Tibial artery (tissue), 4 donors: Measurements from ENCODE around the gene DNAJC10.

ENCODE experiments used
- DNase-seq, 2 donors: peaks; one replicate each; pipeline ENCODE4 v3.0.0-alpha.2; 2019
- H3K27ac ChIP-seq, 2 donors: fragments of 200-600 bp; sonication (generic) in 1 of 2; 1 replicate in 1 of 2; 2 replicates in 1 of 2; pipeline ENCODE4 v1.5.1; 2018 to 2019; ENCODE audit warnings: mild to moderate bottlenecking in 1 of 2
- H3K27me3 ChIP-seq, 2 donors: fragments of 200-600 bp; sonication (generic) in 1 of 2; one replicate each; pipeline versions ENCODE4 v1.5.1 to v1.6.0; 2016 to 2019
- H3K36me3 ChIP-seq, 3 donors: fragments of 200-600 bp; sonication (generic) in 2 of 3; one replicate each; pipeline ENCODE4 v1.5.1; 2016 to 2019; ENCODE audit warnings: mild to moderate bottlenecking in 2 of 3
- H3K4me1 ChIP-seq, 4 donors: fragments of 200-600 bp; sonication (generic) in 2 of 4; 1 replicate in 3 of 4; 2 replicates in 1 of 4; pipeline ENCODE4 v1.5.1; 2016 to 2019
- H3K4me3 ChIP-seq, 2 donors: fragments of 200-600 bp; sonication (generic) in 1 of 2; 1 replicate in 1 of 2; 2 replicates in 1 of 2; pipeline ENCODE4 v1.5.1; 2018 to 2019; ENCODE audit warnings: mild to moderate bottlenecking in 2 of 2
- H3K9me3 ChIP-seq, 3 donors: fragments of 200-600 bp; sonication (generic) in 1 of 3; one replicate each; pipeline ENCODE4 v1.5.1; 2016 to 2019
- CTCF ChIP-seq, 2 experiments: fragments of 200-600 bp in 1 of 2; fragments of 450-650 bp in 1 of 2; IDR thresholded peaks; one replicate each; pipeline ENCODE4 v1.5.1; 2017 to 2019; ENCODE audit warnings: antibody characterized with exemption in 2 of 2, mild to moderate bottlenecking in 1 of 2, moderate library complexity in 1 of 2
- intact Hi-C: fragments of 100-400 bp; cut with DNase I; formaldehyde crosslinking; loops from one replicate; pipeline ENCODE4 v1.15.0; 2023; ENCODE audit warnings: low total_unique reads

DNAJC10 gene

DNA sequence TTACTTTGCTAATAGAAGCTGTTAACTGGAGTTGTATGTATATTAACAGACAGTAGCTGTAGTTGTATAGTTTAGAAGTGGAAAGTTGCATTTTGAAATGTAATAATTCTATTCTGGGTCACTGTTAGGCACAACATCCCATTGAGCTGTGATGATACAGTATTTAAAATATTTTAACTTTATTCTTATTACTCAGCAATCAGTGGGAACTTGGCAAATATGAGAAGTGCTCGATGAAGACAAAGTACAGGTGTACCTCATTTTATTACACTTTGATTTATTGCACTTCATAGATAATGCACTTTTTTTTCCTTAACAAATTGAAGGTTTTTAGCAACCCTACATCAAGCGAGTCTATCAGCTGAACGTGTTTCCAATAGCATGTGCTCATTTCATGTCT lies 8.6 kb downstream of the DNAJC10 start:
- intact Hi-C loops = no loop called here
- H3K27ac ChIP-seq = no peak overlapping the region
- no peak for DNase-seq
- no peak for TF ChIP-seq CTCF (IDR thresholded peaks at IDR 0.05)
- no peaks in the 10 kb centered on the region for H3K9me3 ChIP-seq
- H3K4me3 ChIP-seq = no peak overlapping the region
- H3K4me1 ChIP-seq = peaks cover 0 to 6% (median 0%) of the 10 kb centered on the region in 4 donors
- peaks cover 32 to 59% (median 48%) of the 10 kb centered on the region in 3 donors for H3K36me3 ChIP-seq
- H3K27me3 ChIP-seq = no peaks in the 10 kb centered on the region

GRCh38 chr2:182726473-182726872 lies 10.4 kb downstream of the DNAJC10 start:
- no peak overlapping the region for H3K27ac ChIP-seq
- TF ChIP-seq CTCF (IDR thresholded peaks at IDR 0.05) = no peak
- H3K9me3 ChIP-seq = no peaks in the 10 kb centered on the region
- H3K36me3 ChIP-seq = peaks cover 42 to 52% (median 46%) of the 10 kb centered on the region in 3 donors
- intact Hi-C loops = no loop called here
- H3K4me1 ChIP-seq = peaks cover 0 to 6% (median 0%) of the 10 kb centered on the region in 4 donors
- DNase-seq = no peak
- H3K27me3 ChIP-seq = no peaks in the 10 kb centered on the region
- no peak overlapping the region for H3K4me3 ChIP-seq

DNA sequence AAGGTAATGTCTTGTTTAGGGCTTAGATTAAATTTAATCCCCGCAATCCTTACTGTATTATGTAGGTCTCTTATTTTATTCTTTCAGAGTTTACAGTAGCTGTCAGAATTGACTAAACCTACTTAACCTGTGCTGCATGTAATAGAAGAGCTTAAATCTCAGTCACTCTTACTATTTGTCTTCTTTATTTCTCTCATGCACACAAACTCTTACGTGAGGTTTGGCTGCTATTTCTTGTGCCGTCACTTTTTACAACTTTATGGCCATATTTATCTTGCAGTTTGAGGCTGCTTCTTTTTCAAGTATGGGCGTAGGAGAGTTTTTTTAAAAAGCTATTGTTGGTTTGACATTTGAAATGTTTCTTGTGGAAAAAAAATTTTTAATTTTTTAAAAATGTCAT lies 12.0 kb downstream of the DNAJC10 start:
- Histone ChIP-seq H3K4me1 (peaks cover 0 to 6% (median 0%) of the 10 kb centered on the region in 4 donors), H3K36me3 (peaks cover 40 to 54% (median 51%) of the 10 kb centered on the region in 3 donors)
- TF ChIP-seq CTCF (IDR thresholded peaks at IDR 0.05) = no peak

DNA sequence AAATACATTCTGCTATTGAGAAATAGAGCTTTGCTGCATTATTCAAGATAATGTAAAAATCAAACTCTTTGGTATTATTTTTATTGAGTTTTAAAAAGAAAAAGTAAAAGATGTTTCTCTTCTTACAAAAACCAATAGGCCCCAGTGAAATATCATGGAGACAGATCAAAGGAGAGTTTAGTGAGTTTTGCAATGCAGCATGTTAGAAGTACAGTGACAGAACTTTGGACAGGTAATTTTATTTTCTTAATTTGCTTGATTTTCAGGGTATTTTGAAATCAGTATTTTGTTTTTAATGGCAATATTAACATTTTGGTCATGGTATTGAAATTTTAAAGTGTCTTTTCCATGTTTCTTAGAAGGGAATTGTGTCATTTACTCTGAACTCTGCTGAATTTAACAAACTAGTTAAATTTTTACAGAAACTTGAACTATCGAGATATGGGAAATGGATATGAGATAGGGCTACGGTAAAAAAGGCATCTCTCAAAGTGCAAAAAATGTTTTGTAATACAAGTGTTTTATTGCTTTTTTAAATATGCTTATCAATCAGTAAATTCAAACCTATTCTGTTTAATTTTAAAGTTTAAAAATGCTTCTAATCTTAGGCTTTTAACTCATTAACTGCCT lies 13.8 kb downstream of the DNAJC10 start:
- H3K27ac ChIP-seq = no peak overlapping the region
- TF ChIP-seq CTCF (IDR thresholded peaks at IDR 0.05) = no peak
- no peaks in the 10 kb centered on the region for H3K27me3 ChIP-seq
- H3K36me3 ChIP-seq = peaks cover 28 to 45% (median 41%) of the 10 kb centered on the region in 3 donors
- peaks cover 0 to 6% (median 0%) of the 10 kb centered on the region in 4 donors for H3K4me1 ChIP-seq
- intact Hi-C loops = no loop called here
- H3K4me3 ChIP-seq = no peak overlapping the region
- no peak for DNase-seq
- no peaks in the 10 kb centered on the region for H3K9me3 ChIP-seq

More for the DNA sequence above, 12.0 kb downstream of the DNAJC10 start:
- no peak overlapping the region for H3K4me3 ChIP-seq
- H3K27me3 ChIP-seq = no peaks in the 10 kb centered on the region
- intact Hi-C loops = no loop called here
- no peak for DNase-seq
- no peak overlapping the region for H3K27ac ChIP-seq
- no peaks in the 10 kb centered on the region for H3K9me3 ChIP-seq

- Histone ChIP-seq H3K4me3 (no peak overlapping the region), H3K27me3 (no peaks in the 10 kb centered on the region), H3K9me3 (no peaks in the 10 kb centered on the region), H3K27ac (no peak overlapping the region), H3K36me3 (peaks cover 22 to 39% (median 39%) of the 10 kb centered on the region in 3 donors), H3K4me1 (peaks cover 0 to 6% (median 0%) of the 10 kb centered on the region in 4 donors)
- DNase-seq = no peak
- intact Hi-C loops = no loop called here
- TF ChIP-seq CTCF (IDR thresholded peaks at IDR 0.05) = no peak
Measured at GRCh38 chr2:182730486-182730885, 14.4 kb downstream of the DNAJC10 start.
